HepG2 (cell line): ENCODE measurements around the gene SLC25A51. TPM values are rescaled to one million over a fixed set of nuclear protein-coding genes. Genes with fewer than 3 reads are reported as not detected.

Source experiments
- CREM ChIP-seq, 2 experiments: sonication (generic) in 1 of 2; formaldehyde crosslinking in 1 of 2; IDR thresholded peaks; 2 replicates each; pipeline versions ENCODE4 v1.4.0 to v1.6.1; 2016 to 2020; ENCODE audit warnings: antibody characterized with exemption in 1 of 2, mild to moderate bottlenecking in 1 of 2, missing genetic modification reagents in 1 of 2
- ETS1 ChIP-seq: sonication (generic); formaldehyde crosslinking; IDR thresholded peaks from 2 replicates; pipeline ENCODE4 v1.4.0; 2020; ENCODE audit warnings: missing genetic modification reagents
- FOXA3 ChIP-seq: IDR thresholded peaks from 2 replicates; pipeline ENCODE4 v1.6.1; 2016; ENCODE audit warnings: missing genetic modification reagents, missing compliant biosample characterization
- FOXJ3 ChIP-seq: sonication (generic); formaldehyde crosslinking; IDR thresholded peaks from 2 replicates; pipeline ENCODE4 v1.4.0; 2020; ENCODE audit warnings: missing genetic modification reagents, mild to moderate bottlenecking, borderline replicate concordance
- JARID2 ChIP-seq: sonication (generic); formaldehyde crosslinking; IDR thresholded peaks from 2 replicates; pipeline ENCODE4 v1.8.1; 2023; ENCODE audit warnings: missing genetic modification reagents, inconsistent platforms; ENCODE audit not compliant: insufficient replicate concordance
- LCORL ChIP-seq, 2 experiments: fragments of 450-650 bp in 1 of 2; sonication (generic) in 1 of 2; formaldehyde crosslinking in 1 of 2; IDR thresholded peaks; 2 replicates each; pipeline versions ENCODE4 v1.5.0 to v1.6.1; 2017 to 2020; ENCODE audit warnings: antibody characterized with exemption in 1 of 2, missing genetic modification reagents in 1 of 2
- MAF1 ChIP-seq: sonication (generic); formaldehyde crosslinking; IDR thresholded peaks from 2 replicates; pipeline ENCODE4 v1.5.0; 2020; ENCODE audit warnings: missing genetic modification reagents, borderline replicate concordance
- MZF1 ChIP-seq: sonication (generic); formaldehyde crosslinking; IDR thresholded peaks from 2 replicates; pipeline ENCODE4 v1.8.1; 2023; ENCODE audit warnings: mild to moderate bottlenecking, missing genetic modification reagents, borderline replicate concordance
- NR1H2 ChIP-seq: sonication (generic); formaldehyde crosslinking; IDR thresholded peaks from 2 replicates; pipeline ENCODE4 v1.8.1; 2022; ENCODE audit warnings: low read depth, missing genetic modification reagents, borderline replicate concordance
- PTBP1 ChIP-seq: fragments of 200-400 bp; formaldehyde crosslinking; IDR thresholded peaks from 2 replicates; pipeline ENCODE4 v1.6.1; 2018; ENCODE audit warnings: low read length, low read depth; ENCODE audit not compliant: poor library complexity, severe bottlenecking
- REXO4 ChIP-seq: sonication (generic); formaldehyde crosslinking; IDR thresholded peaks from 2 replicates; pipeline ENCODE4 v1.8.0; 2022; ENCODE audit warnings: missing genetic modification reagents, mild to moderate bottlenecking, borderline replicate concordance
- SPEN ChIP-seq: sonication (generic); formaldehyde crosslinking; IDR thresholded peaks from 2 replicates; pipeline ENCODE4 v1.5.1; 2020; ENCODE audit warnings: low read depth, mild to moderate bottlenecking, missing genetic modification reagents
- ZBTB26 ChIP-seq: IDR thresholded peaks from 2 replicates; pipeline ENCODE4 v1.6.1; 2016; ENCODE audit warnings: missing compliant biosample characterization, missing genetic modification reagents, borderline replicate concordance
- ZBTB7B ChIP-seq: sonication (generic); formaldehyde crosslinking; IDR thresholded peaks from 2 replicates; pipeline ENCODE4 v1.4.0; 2020; ENCODE audit warnings: missing genetic modification reagents
- ZFP36L1 ChIP-seq: sonication (generic); formaldehyde crosslinking; IDR thresholded peaks from 2 replicates; pipeline ENCODE4 v1.8.0; 2022; ENCODE audit warnings: mild to moderate bottlenecking, missing genetic modification reagents, moderate library complexity
- ZFP62 ChIP-seq: sonication (generic); formaldehyde crosslinking; IDR thresholded peaks from 2 replicates; pipeline ENCODE4 v1.4.0; 2020; ENCODE audit warnings: missing genetic modification reagents
- ZNF205 ChIP-seq: IDR thresholded peaks from 2 replicates; pipeline ENCODE4 v1.6.1; 2018; ENCODE audit warnings: missing biosample characterization, missing genetic modification reagents
- ZNF383 ChIP-seq: sonication (generic); formaldehyde crosslinking; IDR thresholded peaks from 2 replicates; pipeline ENCODE4 v1.4.0; 2020; ENCODE audit warnings: missing genetic modification reagents, mild to moderate bottlenecking, borderline replicate concordance
- ZNF530 ChIP-seq: sonication (generic); formaldehyde crosslinking; IDR thresholded peaks from 2 replicates; pipeline ENCODE4 v1.5.0; 2020; ENCODE audit warnings: low read depth, mild to moderate bottlenecking, missing genetic modification reagents
- ZNF616 ChIP-seq: sonication (generic); formaldehyde crosslinking; IDR thresholded peaks from 2 replicates; pipeline ENCODE4 v1.5.0; 2020; ENCODE audit warnings: low read depth, mild to moderate bottlenecking, missing genetic modification reagents
- ZNF672 ChIP-seq: sonication (generic); formaldehyde crosslinking; IDR thresholded peaks from 2 replicates; pipeline ENCODE4 v1.8.1; 2022; ENCODE audit warnings: missing genetic modification reagents
- polyA plus RNA-seq, 8 experiments: library from polyadenylated mRNA; depleted of rRNA in 3 of 8; stranded (reverse) in 7 of 8; unstranded in 1 of 8; fragments of >200 nt; fragmentation: Illumina TruSeq in 4 of 8; extraction: Trizol in 4 of 8; gene quantifications; 2 replicates each; pipeline versions ENCODE4 v1.2.1 to v1.2.3, GENCODE V29; 2011 to 2016; ENCODE audit warnings: low read depth in 4 of 8, missing spikeins in 1 of 8, mixed read lengths in 1 of 8; ENCODE audit not compliant: insufficient read depth in 1 of 8
- total RNA-seq, 5 experiments: library from RNA; depleted of rRNA; stranded (reverse); fragments of >200 nt; fragmentation: Illumina TruSeq; extraction: Trizol; gene quantifications; 2 replicates each; pipeline ENCODE4 v1.2.3, GENCODE V29; 2016; ENCODE audit warnings: low read depth in 1 of 5
- TF ChIP-seq, protein P1 (sequence below): IDR thresholded peaks from 2 replicates; pipeline ENCODE4 v1.6.1; 2016
- TF ChIP-seq, protein P2 (sequence below): sonication (generic); formaldehyde crosslinking; IDR thresholded peaks from 2 replicates; pipeline ENCODE4 v1.5.1; 2020; ENCODE audit warnings: missing genetic modification reagents, mild to moderate bottlenecking, borderline replicate concordance
- TF ChIP-seq, protein P3 (sequence below): sonication (generic); formaldehyde crosslinking; IDR thresholded peaks from 2 replicates; pipeline ENCODE4 v1.8.1; 2023; ENCODE audit warnings: mild to moderate bottlenecking, moderate library complexity, missing genetic modification reagents

Gene SLC25A51
- total and polyA plus RNA-seq, 2 of the 13 experiments (the other 11 are each of a cell fraction or from before 2014, with no cell fraction given) = 14.6 to 37.7 TPM

DNA sequence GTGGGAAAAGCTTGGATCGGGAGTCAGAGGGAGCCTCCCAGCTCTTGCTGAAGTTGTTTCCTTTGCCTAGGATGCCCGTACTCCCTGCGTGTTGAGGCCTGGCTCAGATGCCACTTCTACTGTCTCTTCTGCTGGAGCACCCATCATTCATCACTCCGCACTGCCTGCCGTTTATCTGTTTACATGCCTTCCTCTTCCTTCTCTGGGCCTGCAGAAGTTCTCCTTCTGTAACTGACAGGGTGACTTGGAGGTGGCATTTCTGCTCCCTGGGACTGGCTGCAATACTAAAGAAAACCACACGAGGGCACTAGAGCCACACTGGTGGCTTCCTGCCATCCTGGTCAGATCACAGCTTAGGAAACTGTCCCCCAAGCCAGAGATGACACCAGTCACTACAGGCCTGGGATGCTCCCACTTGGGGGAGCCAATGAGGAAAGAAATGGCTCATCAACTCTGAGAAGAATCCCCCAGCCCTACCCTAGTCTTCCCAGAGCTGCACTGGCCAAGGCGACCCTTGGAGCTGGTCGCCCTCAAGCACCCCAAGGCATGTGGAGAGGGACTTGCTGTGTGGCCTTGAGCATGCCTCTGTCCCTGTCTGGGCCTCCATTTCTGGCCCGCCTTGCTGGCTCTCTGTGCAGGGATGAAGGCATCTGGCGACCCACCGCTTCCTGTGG lies 9.7 kb upstream of the SLC25A51 start (continued):
- TF ChIP-seq, protein P1, sequence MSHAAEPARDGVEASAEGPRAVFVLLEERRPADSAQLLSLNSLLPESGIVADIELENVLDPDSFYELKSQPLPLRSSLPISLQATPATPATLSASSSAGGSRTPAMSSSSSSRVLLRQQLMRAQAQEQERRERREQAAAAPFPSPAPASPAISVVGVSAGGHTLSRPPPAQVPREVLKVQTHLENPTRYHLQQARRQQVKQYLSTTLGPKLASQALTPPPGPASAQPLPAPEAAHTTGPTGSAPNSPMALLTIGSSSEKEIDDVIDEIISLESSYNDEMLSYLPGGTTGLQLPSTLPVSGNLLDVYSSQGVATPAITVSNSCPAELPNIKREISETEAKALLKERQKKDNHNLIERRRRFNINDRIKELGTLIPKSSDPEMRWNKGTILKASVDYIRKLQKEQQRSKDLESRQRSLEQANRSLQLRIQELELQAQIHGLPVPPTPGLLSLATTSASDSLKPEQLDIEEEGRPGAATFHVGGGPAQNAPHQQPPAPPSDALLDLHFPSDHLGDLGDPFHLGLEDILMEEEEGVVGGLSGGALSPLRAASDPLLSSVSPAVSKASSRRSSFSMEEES (CRISPR knock-in tag) = no peak
- TF ChIP-seq SPEN (CRISPR knock-in tag) = no peak
- TF ChIP-seq ZNF205 = 0 out of 2 replicates have a peak, but pooled peaks have one; percentile 28
- no peak for TF ChIP-seq ZNF530 (CRISPR knock-in tag)
- no peak for TF ChIP-seq PTBP1
- no peak for TF ChIP-seq JARID2 (CRISPR knock-in tag)
- TF ChIP-seq MZF1 (CRISPR knock-in tag) = no peak
- no peak for TF ChIP-seq CREM (IDR thresholded peaks at IDR 0.05)
- TF ChIP-seq CREM (CRISPR knock-in tag; IDR thresholded peaks at IDR 0.05) = no peak
- TF ChIP-seq FOXA3 = no peak
- no peak for TF ChIP-seq FOXJ3
- TF ChIP-seq NR1H2 (CRISPR knock-in tag) = no peak
- TF ChIP-seq ETS1 (CRISPR knock-in tag) = no peak
- TF ChIP-seq, protein P2, sequence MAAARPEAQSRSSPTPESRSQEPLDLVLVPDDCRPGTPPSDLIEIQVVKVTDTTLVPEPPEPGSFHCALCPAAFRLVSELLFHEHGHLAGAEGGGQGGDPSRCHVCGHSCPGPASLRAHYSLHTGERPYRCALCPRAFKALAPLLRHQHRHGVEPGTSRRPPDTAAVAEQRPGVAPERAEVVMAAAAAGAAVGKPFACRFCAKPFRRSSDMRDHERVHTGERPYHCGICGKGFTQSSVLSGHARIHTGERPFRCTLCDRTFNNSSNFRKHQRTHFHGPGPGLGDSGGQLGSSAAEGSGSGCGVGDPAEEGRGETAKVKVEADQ = no peak
- TF ChIP-seq ZBTB26 (CRISPR knock-in tag) = no peak
- TF ChIP-seq MAF1 = no peak
- no peak for TF ChIP-seq ZNF672
- no peak for TF ChIP-seq ZFP62 (CRISPR knock-in tag)
- 0 out of 2 replicates have a peak, but pooled peaks have one; percentile 65 for TF ChIP-seq ZNF383 (CRISPR knock-in tag)
- TF ChIP-seq LCORL (IDR thresholded peaks at IDR 0.05) = no peak
- TF ChIP-seq LCORL (CRISPR knock-in tag; IDR thresholded peaks at IDR 0.05) = 0 out of 2 replicates have a peak, but pooled peaks have one; percentile 41
- no peak for TF ChIP-seq REXO4 (CRISPR knock-in tag)
- TF ChIP-seq ZNF616 (CRISPR knock-in tag) = no peak
- TF ChIP-seq, protein P3, sequence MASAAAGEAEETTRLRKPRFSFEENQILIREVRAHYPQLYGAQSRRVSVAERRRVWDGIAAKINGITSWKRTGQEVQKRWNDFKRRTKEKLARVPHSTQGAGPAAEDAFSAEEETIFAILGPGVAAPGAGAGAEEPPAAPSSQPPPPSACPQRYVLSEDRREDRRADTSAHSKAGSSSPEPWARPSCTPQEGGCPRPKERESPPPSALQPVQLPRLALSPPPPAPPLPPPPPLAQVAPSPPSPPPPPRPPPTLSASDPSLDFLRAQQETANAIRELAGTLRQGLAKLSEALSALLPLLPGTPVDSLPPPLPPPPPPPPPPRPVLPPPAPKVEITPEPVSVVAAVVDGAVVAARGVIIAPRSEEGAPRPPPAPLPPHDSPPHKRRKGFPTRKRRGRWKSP (CRISPR knock-in tag) = no peak
- peak; percentile 45; the same call in 1 of the 2 replicates for TF ChIP-seq ZBTB7B (CRISPR knock-in tag)
- no peak for TF ChIP-seq ZFP36L1 (CRISPR knock-in tag)
